ENCODE results near the gene B4GALT6. TPM values are rescaled to one million over a fixed set of nuclear protein-coding genes. Genes with fewer than 3 reads are reported as not detected.

The B4GALT6 gene
- polyA plus RNA-seq, 2 donors, result 1.2 to 2.4 TPM

GRCh38 chr18:31591113-31591512 lies 93.3 kb downstream of the B4GALT6 start:
- 64 to 65% methylated on average over 2 of the region's 2 CpGs for WGBS, 2 donors
- no peak overlapping the region for H3K27ac ChIP-seq (ENCODE audit: low read depth in 2 of 2, low read length in 1 of 2)
- H3K36me3 ChIP-seq (ENCODE audit: control insufficient read depth in 2 of 2, insufficient read depth in 2 of 2, low read length in 1 of 2), result no peaks in the 10 kb centered on the region
- H3K27me3 ChIP-seq (ENCODE audit: control insufficient read depth in 1 of 2, insufficient read depth in 2 of 2, low read length in 2 of 2), result no peaks in the 10 kb centered on the region
- H3K9me3 ChIP-seq (ENCODE audit: control insufficient read depth in 2 of 2, insufficient read depth in 1 of 2, low read depth in 1 of 2, low read length in 1 of 2), result no peaks in the 10 kb centered on the region
- no peak overlapping the region for H3K4me3 ChIP-seq (ENCODE audit: low read depth in 1 of 2, low read length in 2 of 2)
- H3K4me1 ChIP-seq (ENCODE audit: control insufficient read depth in 2 of 2, insufficient read depth in 2 of 2, low read length in 1 of 2), result no peaks in the 10 kb centered on the region

- 74 to 81% methylated on average over 8 of the region's 8 CpGs for WGBS, 2 donors
- H3K4me1 ChIP-seq (ENCODE audit: control insufficient read depth in 2 of 2, insufficient read depth in 2 of 2, low read length in 1 of 2), result no peaks in the 10 kb centered on the region
- H3K9me3 ChIP-seq (ENCODE audit: control insufficient read depth in 2 of 2, insufficient read depth in 1 of 2, low read depth in 1 of 2, low read length in 1 of 2), result no peaks in the 10 kb centered on the region
- no peaks in the 10 kb centered on the region for H3K27me3 ChIP-seq (ENCODE audit: control insufficient read depth in 1 of 2, insufficient read depth in 2 of 2, low read length in 2 of 2)
- no peak overlapping the region for H3K4me3 ChIP-seq (ENCODE audit: low read depth in 1 of 2, low read length in 2 of 2)
- no peak overlapping the region for H3K27ac ChIP-seq (ENCODE audit: low read depth in 2 of 2, low read length in 1 of 2)
- H3K36me3 ChIP-seq (ENCODE audit: control insufficient read depth in 2 of 2, insufficient read depth in 2 of 2, low read length in 1 of 2), result no peaks in the 10 kb centered on the region
Measured at GRCh38 chr18:31590570-31590969, 93.8 kb downstream of the B4GALT6 start.

- no peaks in the 10 kb centered on the region for H3K4me1 ChIP-seq (ENCODE audit: control insufficient read depth in 2 of 2, insufficient read depth in 2 of 2, low read length in 1 of 2)
- no peak overlapping the region for H3K4me3 ChIP-seq (ENCODE audit: low read depth in 1 of 2, low read length in 2 of 2)
- no peak overlapping the region for H3K27ac ChIP-seq (ENCODE audit: low read depth in 2 of 2, low read length in 1 of 2)
- 78 to 84% methylated on average over 4 of the region's 4 CpGs for WGBS, 2 donors
- no peaks in the 10 kb centered on the region for H3K27me3 ChIP-seq (ENCODE audit: control insufficient read depth in 1 of 2, insufficient read depth in 2 of 2, low read length in 2 of 2)
- H3K36me3 ChIP-seq (ENCODE audit: control insufficient read depth in 2 of 2, insufficient read depth in 2 of 2, low read length in 1 of 2), result no peaks in the 10 kb centered on the region
- no peaks in the 10 kb centered on the region for H3K9me3 ChIP-seq (ENCODE audit: control insufficient read depth in 2 of 2, insufficient read depth in 1 of 2, low read depth in 1 of 2, low read length in 1 of 2)
Measured at GRCh38 chr18:31587529-31587928, 96.9 kb downstream of the B4GALT6 start.

GRCh38 chr18:31586616-31587015 lies 97.8 kb downstream of the B4GALT6 start:
- Histone ChIP-seq H3K9me3 (ENCODE audit: control insufficient read depth in 2 of 2, insufficient read depth in 1 of 2, low read depth in 1 of 2, low read length in 1 of 2) (no peaks in the 10 kb centered on the region), H3K27ac (ENCODE audit: low read depth in 2 of 2, low read length in 1 of 2) (no peak overlapping the region), H3K4me3 (ENCODE audit: low read depth in 1 of 2, low read length in 2 of 2) (no peak overlapping the region), H3K27me3 (ENCODE audit: control insufficient read depth in 1 of 2, insufficient read depth in 2 of 2, low read length in 2 of 2) (no peaks in the 10 kb centered on the region), H3K4me1 (ENCODE audit: control insufficient read depth in 2 of 2, insufficient read depth in 2 of 2, low read length in 1 of 2) (no peaks in the 10 kb centered on the region), H3K36me3 (ENCODE audit: control insufficient read depth in 2 of 2, insufficient read depth in 2 of 2, low read length in 1 of 2) (no peaks in the 10 kb centered on the region)
- WGBS, 2 donors, result 72 to 77% methylated on average over 5 of the region's 5 CpGs

GRCh38 chr18:31585991-31586390 lies 98.4 kb downstream of the B4GALT6 start:
- H3K36me3 ChIP-seq (ENCODE audit: control insufficient read depth in 2 of 2, insufficient read depth in 2 of 2, low read length in 1 of 2), result no peaks in the 10 kb centered on the region
- H3K9me3 ChIP-seq (ENCODE audit: control insufficient read depth in 2 of 2, insufficient read depth in 1 of 2, low read depth in 1 of 2, low read length in 1 of 2), result no peaks in the 10 kb centered on the region
- no peak overlapping the region for H3K4me3 ChIP-seq (ENCODE audit: low read depth in 1 of 2, low read length in 2 of 2)
- no peak overlapping the region for H3K27ac ChIP-seq (ENCODE audit: low read depth in 2 of 2, low read length in 1 of 2)
- no peaks in the 10 kb centered on the region for H3K27me3 ChIP-seq (ENCODE audit: control insufficient read depth in 1 of 2, insufficient read depth in 2 of 2, low read length in 2 of 2)
- no peaks in the 10 kb centered on the region for H3K4me1 ChIP-seq (ENCODE audit: control insufficient read depth in 2 of 2, insufficient read depth in 2 of 2, low read length in 1 of 2)
- whole genome bisulfite sequencing, 2 donors, result 84 to 91% methylated on average over 5 of the region's 5 CpGs

GRCh38 chr18:31583185-31583854 lies 101.1 kb downstream of the B4GALT6 start:
- H3K9me3 ChIP-seq (ENCODE audit: control insufficient read depth in 2 of 2, insufficient read depth in 1 of 2, low read depth in 1 of 2, low read length in 1 of 2), result no peaks in the 10 kb centered on the region
- H3K4me1 ChIP-seq (ENCODE audit: control insufficient read depth in 2 of 2, insufficient read depth in 2 of 2, low read length in 1 of 2), result no peaks in the 10 kb centered on the region
- H3K27me3 ChIP-seq (ENCODE audit: control insufficient read depth in 1 of 2, insufficient read depth in 2 of 2, low read length in 2 of 2), result no peaks in the 10 kb centered on the region
- WGBS, 2 donors, result 87 to 92% methylated on average over 5 of the region's 5 CpGs
- no peak overlapping the region for H3K27ac ChIP-seq (ENCODE audit: low read depth in 2 of 2, low read length in 1 of 2)
- no peak overlapping the region for H3K4me3 ChIP-seq (ENCODE audit: low read depth in 1 of 2, low read length in 2 of 2)
- H3K36me3 ChIP-seq (ENCODE audit: control insufficient read depth in 2 of 2, insufficient read depth in 2 of 2, low read length in 1 of 2), result no peaks in the 10 kb centered on the region

- Histone ChIP-seq H3K9me3 (ENCODE audit: control insufficient read depth in 2 of 2, insufficient read depth in 1 of 2, low read depth in 1 of 2, low read length in 1 of 2) (no peaks in the 10 kb centered on the region), H3K4me3 (ENCODE audit: low read depth in 1 of 2, low read length in 2 of 2) (no peak overlapping the region), H3K36me3 (ENCODE audit: control insufficient read depth in 2 of 2, insufficient read depth in 2 of 2, low read length in 1 of 2) (no peaks in the 10 kb centered on the region), H3K27me3 (ENCODE audit: control insufficient read depth in 1 of 2, insufficient read depth in 2 of 2, low read length in 2 of 2) (no peaks in the 10 kb centered on the region), H3K27ac (ENCODE audit: low read depth in 2 of 2, low read length in 1 of 2) (no peak overlapping the region), H3K4me1 (ENCODE audit: control insufficient read depth in 2 of 2, insufficient read depth in 2 of 2, low read length in 1 of 2) (no peaks in the 10 kb centered on the region)
- WGBS, 2 donors, result 22 to 40% methylated on average over 4 of the region's 4 CpGs
Measured at GRCh38 chr18:31581498-31582197, 102.7 kb downstream of the B4GALT6 start.

- no peaks in the 10 kb centered on the region for H3K36me3 ChIP-seq (ENCODE audit: control insufficient read depth in 2 of 2, insufficient read depth in 2 of 2, low read length in 1 of 2)
- no peak overlapping the region for H3K4me3 ChIP-seq (ENCODE audit: low read depth in 1 of 2, low read length in 2 of 2)
- H3K27ac ChIP-seq (ENCODE audit: low read depth in 2 of 2, low read length in 1 of 2), result no peak overlapping the region
- WGBS, 2 donors, result 87 to 88% methylated on average over 2 of the region's 2 CpGs
- no peaks in the 10 kb centered on the region for H3K27me3 ChIP-seq (ENCODE audit: control insufficient read depth in 1 of 2, insufficient read depth in 2 of 2, low read length in 2 of 2)
- H3K9me3 ChIP-seq (ENCODE audit: control insufficient read depth in 2 of 2, insufficient read depth in 1 of 2, low read depth in 1 of 2, low read length in 1 of 2), result no peaks in the 10 kb centered on the region
- no peaks in the 10 kb centered on the region for H3K4me1 ChIP-seq (ENCODE audit: control insufficient read depth in 2 of 2, insufficient read depth in 2 of 2, low read length in 1 of 2)
Measured at GRCh38 chr18:31579375-31579774, 105.0 kb downstream of the B4GALT6 start.

GRCh38 chr18:31578126-31578525 lies 106.3 kb downstream of the B4GALT6 start:
- Histone ChIP-seq H3K36me3 (ENCODE audit: control insufficient read depth in 2 of 2, insufficient read depth in 2 of 2, low read length in 1 of 2) (no peaks in the 10 kb centered on the region), H3K27ac (ENCODE audit: low read depth in 2 of 2, low read length in 1 of 2) (no peak overlapping the region), H3K9me3 (ENCODE audit: control insufficient read depth in 2 of 2, insufficient read depth in 1 of 2, low read depth in 1 of 2, low read length in 1 of 2) (no peaks in the 10 kb centered on the region), H3K4me3 (ENCODE audit: low read depth in 1 of 2, low read length in 2 of 2) (no peak overlapping the region), H3K4me1 (ENCODE audit: control insufficient read depth in 2 of 2, insufficient read depth in 2 of 2, low read length in 1 of 2) (no peaks in the 10 kb centered on the region), H3K27me3 (ENCODE audit: control insufficient read depth in 1 of 2, insufficient read depth in 2 of 2, low read length in 2 of 2) (no peaks in the 10 kb centered on the region)
- WGBS, 2 donors, result 88 to 91% methylated on average over 4 of the region's 4 CpGs

- H3K4me3 ChIP-seq (ENCODE audit: low read depth in 1 of 2, low read length in 2 of 2), result no peak overlapping the region
- H3K27me3 ChIP-seq (ENCODE audit: control insufficient read depth in 1 of 2, insufficient read depth in 2 of 2, low read length in 2 of 2), result no peaks in the 10 kb centered on the region
- no peak overlapping the region for H3K27ac ChIP-seq (ENCODE audit: low read depth in 2 of 2, low read length in 1 of 2)
- no peaks in the 10 kb centered on the region for H3K9me3 ChIP-seq (ENCODE audit: control insufficient read depth in 2 of 2, insufficient read depth in 1 of 2, low read depth in 1 of 2, low read length in 1 of 2)
- WGBS, 2 donors, result 75 to 86% methylated on average over 1 of the region's 1 CpG
- H3K4me1 ChIP-seq (ENCODE audit: control insufficient read depth in 2 of 2, insufficient read depth in 2 of 2, low read length in 1 of 2), result peaks cover 0 to 2% of the 10 kb centered on the region in 2 donors
- H3K36me3 ChIP-seq (ENCODE audit: control insufficient read depth in 2 of 2, insufficient read depth in 2 of 2, low read length in 1 of 2), result no peaks in the 10 kb centered on the region
Measured at GRCh38 chr18:31577195-31577594, 107.2 kb downstream of the B4GALT6 start.
